ENCODE results near the gene LY6G6F.

- no peak for TF ChIP-seq CTCF (IDR thresholded peaks at IDR 0.05; ENCODE audit: insufficient read depth, low read depth, low read length)
- TF ChIP-seq EZH2 (IDR thresholded peaks at IDR 0.05; ENCODE audit: insufficient read depth, low read length), result no peak
Observed at GRCh38 chr6:31744422-31744821, 37.8 kb downstream of the LY6G6F start.

All from astrocyte (in vitro differentiated cells and primary cell).